Hepatocyte (in vitro differentiated cells): ENCODE data around the gene RNF111.

Source experiments
- CTCF ChIP-seq: fragments of 200-600 bp; sonication (generic); IDR thresholded peaks from 2 replicates; pipeline ENCODE4 v1.5.1; 2016; ENCODE audit warnings: antibody characterized with exemption, mild to moderate bottlenecking; ENCODE audit not compliant: poor library complexity
- EZH2phosphoT487 ChIP-seq: fragments of 200-600 bp; sonication (generic); IDR thresholded peaks from one replicate; pipeline ENCODE4 v1.6.1; 2018; ENCODE audit warnings: antibody characterized with exemption, mild to moderate bottlenecking, low read depth, moderate library complexity; ENCODE audit not compliant: unreplicated experiment, severe bottlenecking

GRCh38 chr15:59119625-59120024, 132.2 kb downstream of the RNF111 start:
- TF ChIP-seq CTCF: no peak
- TF ChIP-seq EZH2phosphoT487: no peak
